HG02973 (cell line): ENCODE measurements around the gene GABBR2.

Experiments
- ATAC-seq: cut with Tn5 transposase; IDR thresholded peaks from one replicate; pipeline ENCODE4 v1.9.1; 2021; ENCODE audit warnings: moderate library complexity; ENCODE audit not compliant: unreplicated experiment

GABBR2 gene

GRCh38 chr9:98634685-98635336, 73.9 kb downstream of the GABBR2 start:
- ATAC-seq, result no peak

- no peak for ATAC-seq
Measured at GRCh38 chr9:98632839-98633238, 75.9 kb downstream of the GABBR2 start.

- no peak for ATAC-seq
Measured at GRCh38 chr9:98627296-98627695, 81.4 kb downstream of the GABBR2 start.

GRCh38 chr9:98625728-98626127, 83.0 kb downstream of the GABBR2 start:
- ATAC-seq, result no peak

- no peak for ATAC-seq
Measured at GRCh38 chr9:98619788-98620187, 88.9 kb downstream of the GABBR2 start.

- no peak for ATAC-seq
Measured at GRCh38 chr9:98615633-98616032, 93.1 kb downstream of the GABBR2 start.

- ATAC-seq, result no peak
Measured at GRCh38 chr9:98614941-98615340, 93.8 kb downstream of the GABBR2 start.

GRCh38 chr9:98612061-98612752, 96.5 kb downstream of the GABBR2 start:
- ATAC-seq, result no peak

GRCh38 chr9:98611319-98611718, 97.4 kb downstream of the GABBR2 start:
- no peak for ATAC-seq

- no peak for ATAC-seq
Measured at GRCh38 chr9:98610711-98611110, 98.0 kb downstream of the GABBR2 start.

GRCh38 chr9:98610211-98610610, 98.5 kb downstream of the GABBR2 start:
- no peak for ATAC-seq

GRCh38 chr9:98609646-98610045, 99.1 kb downstream of the GABBR2 start:
- no peak for ATAC-seq

- no peak for ATAC-seq
Measured at GRCh38 chr9:98607787-98608186, 100.9 kb downstream of the GABBR2 start.

- no peak for ATAC-seq
Measured at GRCh38 chr9:98607152-98607551, 101.6 kb downstream of the GABBR2 start.

- no peak for ATAC-seq
Measured at GRCh38 chr9:98606730-98607129, 102.0 kb downstream of the GABBR2 start.

- no peak for ATAC-seq
Measured at GRCh38 chr9:98605116-98605515, 103.6 kb downstream of the GABBR2 start.

GRCh38 chr9:98603821-98604383, 104.8 kb downstream of the GABBR2 start:
- ATAC-seq, result no peak

- no peak for ATAC-seq
Measured at GRCh38 chr9:98602839-98603500, 105.8 kb downstream of the GABBR2 start.

GRCh38 chr9:98600631-98601030, 108.1 kb downstream of the GABBR2 start:
- ATAC-seq, result no peak

GRCh38 chr9:98599566-98600216, 109.0 kb downstream of the GABBR2 start:
- no peak for ATAC-seq

GRCh38 chr9:98598861-98599260, 109.9 kb downstream of the GABBR2 start:
- ATAC-seq, result no peak
